Body of pancreas (tissue), 4 donors: Measurements from ENCODE around the gene WBP1L. TPM values are rescaled to one million over a fixed set of nuclear protein-coding genes. Genes with fewer than 3 reads are reported as not detected.
"Not testable (repeated sequence)": the region's sequence is repeated elsewhere in the genome, so short reads cannot be mapped to it uniquely, and the experiment has no call there.

Experiments used
- ATAC-seq: fragments of 150-250 bp; one replicate; pipeline ENCODE4 v1.9.1; 2016
- DNase-seq, 4 donors: peaks; one replicate each; pipeline ENCODE4 v3.0.0-alpha.2; 2019
- H3K27ac ChIP-seq, 4 donors: fragments of 200-600 bp; sonication (generic); 1 replicate in 3 of 4; 2 replicates in 1 of 4; pipeline versions ENCODE4 v1.5.1 to v1.6.1; 2016 to 2019; ENCODE audit warnings: mild to moderate bottlenecking in 1 of 4, mixed read lengths in 1 of 4, moderate library complexity in 1 of 4
- H3K27me3 ChIP-seq, 2 donors: fragments of 200-600 bp; sonication (generic); one replicate each; pipeline ENCODE4 v1.6.0; 2016; ENCODE audit warnings: mild to moderate bottlenecking in 1 of 2
- H3K36me3 ChIP-seq, 2 donors: fragments of 200-600 bp; sonication (generic); replicated peaks in 1 of 2; 2 replicates each; pipeline ENCODE4 v1.5.1; 2016; ENCODE audit warnings: low read depth in 2 of 2; ENCODE audit not compliant: insufficient read depth in 1 of 2
- H3K4me1 ChIP-seq: fragments of 200-600 bp; sonication (generic); one replicate; pipeline ENCODE4 v1.6.0; 2016
- H3K4me3 ChIP-seq, 2 donors: fragments of 200-600 bp; sonication (generic); 1 replicate in 1 of 2; 2 replicates in 1 of 2; pipeline ENCODE4 v1.5.1; 2016 to 2019
- H3K9me3 ChIP-seq, 3 donors: fragments of 200-600 bp; sonication (generic); 1 replicate in 2 of 3; 2 replicates in 1 of 3; pipeline ENCODE4 v1.5.1; 2016
- POLR2A ChIP-seq, 3 donors: fragments of 450-650 bp; IDR thresholded peaks; one replicate each; pipeline ENCODE4 v1.6.1; 2016; ENCODE audit warnings: antibody characterized with exemption in 3 of 3, mild to moderate bottlenecking in 2 of 3
- WGBS, 2 donors: methylation state at CpG; one replicate each; pipeline ENCODE4 v1.1.5; 2017; 5-methylcytosine and 5-hydroxymethylcytosine counted together
- intact Hi-C: fragments of 100-400 bp; cut with DNase I; formaldehyde crosslinking; loops from one replicate; pipeline ENCODE4 v1.15.1; 2023
- total RNA-seq, 2 donors: library from RNA; depleted of rRNA; stranded (reverse); fragments of >200 nt; gene quantifications; one replicate each; pipeline ENCODE4 v1.1.0, GENCODE V29; 2016
- TF ChIP-seq, protein P1 (sequence below), 7 experiments: fragments of 450-650 bp in 4 of 7; fragments of 200-600 bp in 3 of 7; sonication (generic) in 3 of 7; IDR thresholded peaks; one replicate each; pipeline ENCODE4 v1.5.1; 2016 to 2019; ENCODE audit warnings: antibody characterized with exemption in 7 of 7

WBP1L gene
- total RNA-seq, 2 donors from 2014 or later, result 30.6 to 55.4 TPM

GRCh38 chr10:102735065-102735562, 8.6 kb upstream of the WBP1L start:
- Histone ChIP-seq H3K27ac (no peak overlapping the region), H3K36me3 (peaks cover 0 to 9% of the 10 kb centered on the region in 2 donors), H3K27me3 (no peaks in the 10 kb centered on the region), H3K4me1 (no peaks in the 10 kb centered on the region), H3K4me3 (no peak overlapping the region), H3K9me3 (no peaks in the 10 kb centered on the region)
- 83 to 84% methylated on average over 9 of the region's 9 CpGs for WGBS, 2 donors
- intact Hi-C loops, result no loop called here
- TF ChIP-seq, protein P1, sequence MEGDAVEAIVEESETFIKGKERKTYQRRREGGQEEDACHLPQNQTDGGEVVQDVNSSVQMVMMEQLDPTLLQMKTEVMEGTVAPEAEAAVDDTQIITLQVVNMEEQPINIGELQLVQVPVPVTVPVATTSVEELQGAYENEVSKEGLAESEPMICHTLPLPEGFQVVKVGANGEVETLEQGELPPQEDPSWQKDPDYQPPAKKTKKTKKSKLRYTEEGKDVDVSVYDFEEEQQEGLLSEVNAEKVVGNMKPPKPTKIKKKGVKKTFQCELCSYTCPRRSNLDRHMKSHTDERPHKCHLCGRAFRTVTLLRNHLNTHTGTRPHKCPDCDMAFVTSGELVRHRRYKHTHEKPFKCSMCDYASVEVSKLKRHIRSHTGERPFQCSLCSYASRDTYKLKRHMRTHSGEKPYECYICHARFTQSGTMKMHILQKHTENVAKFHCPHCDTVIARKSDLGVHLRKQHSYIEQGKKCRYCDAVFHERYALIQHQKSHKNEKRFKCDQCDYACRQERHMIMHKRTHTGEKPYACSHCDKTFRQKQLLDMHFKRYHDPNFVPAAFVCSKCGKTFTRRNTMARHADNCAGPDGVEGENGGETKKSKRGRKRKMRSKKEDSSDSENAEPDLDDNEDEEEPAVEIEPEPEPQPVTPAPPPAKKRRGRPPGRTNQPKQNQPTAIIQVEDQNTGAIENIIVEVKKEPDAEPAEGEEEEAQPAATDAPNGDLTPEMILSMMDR (IDR thresholded peaks at IDR 0.05), result no peak
- peak in 3 of 4 donors; percentile 33 to 48 (median 36) for DNase-seq
- peak; percentile 70 for ATAC-seq

- no peaks in the 10 kb centered on the region for H3K27me3 ChIP-seq
- H3K27ac ChIP-seq, result peak overlapping the region in 1 of 4 donors; percentile 17
- H3K36me3 ChIP-seq, result peaks cover 0 to 3% of the 10 kb centered on the region in 2 donors
- H3K4me3 ChIP-seq, result no peak overlapping the region
- ATAC-seq (no peak), DNase-seq (no peak)
- H3K9me3 ChIP-seq, result no peaks in the 10 kb centered on the region
- intact Hi-C loops, result no loop called here
- TF ChIP-seq POLR2A (IDR thresholded peaks at IDR 0.05), result no peak
- TF ChIP-seq, protein P1 (IDR thresholded peaks at IDR 0.05), result no peak
- H3K4me1 ChIP-seq, result peaks cover 5% of the 10 kb centered on the region
These were observed 5.0 kb upstream of the WBP1L start for GRCh38 chr10:102738692-102739121.

DNA sequence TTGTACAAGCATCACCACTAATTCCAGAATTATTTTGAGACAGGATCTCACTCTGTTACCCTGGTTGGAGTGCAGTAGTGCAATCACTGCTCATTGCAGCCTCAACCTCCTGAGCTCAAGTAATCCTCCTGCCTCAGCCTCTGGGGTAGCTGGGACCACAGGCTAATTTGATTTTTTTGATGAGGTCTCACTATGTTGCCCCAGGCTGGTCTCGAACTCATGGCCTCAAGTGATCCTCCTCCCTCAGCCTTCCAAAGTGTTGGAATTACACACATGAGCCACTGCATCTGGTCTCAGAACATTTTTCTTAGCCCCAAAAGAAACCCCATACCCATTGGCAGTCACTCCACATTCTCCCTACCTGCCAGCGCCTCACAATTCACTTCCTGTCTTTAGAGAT, 3.5 kb upstream of the WBP1L start:
- H3K27me3 ChIP-seq, result no peaks in the 10 kb centered on the region
- no peak overlapping the region for H3K27ac ChIP-seq
- ATAC-seq (no peak), DNase-seq (no peak)
- intact Hi-C loops, result no loop called here
- H3K9me3 ChIP-seq, result no peaks in the 10 kb centered on the region
- peaks cover 13% of the 10 kb centered on the region for H3K4me1 ChIP-seq
- TF ChIP-seq, protein P1 (IDR thresholded peaks at IDR 0.05), result no peak
- no peak for TF ChIP-seq POLR2A (IDR thresholded peaks at IDR 0.05)
- 82 to 83% methylated on average over 2 of the region's 2 CpGs for WGBS, 2 donors
- peaks cover 0 to 3% of the 10 kb centered on the region in 2 donors for H3K36me3 ChIP-seq
- H3K4me3 ChIP-seq, result no peak overlapping the region

DNA sequence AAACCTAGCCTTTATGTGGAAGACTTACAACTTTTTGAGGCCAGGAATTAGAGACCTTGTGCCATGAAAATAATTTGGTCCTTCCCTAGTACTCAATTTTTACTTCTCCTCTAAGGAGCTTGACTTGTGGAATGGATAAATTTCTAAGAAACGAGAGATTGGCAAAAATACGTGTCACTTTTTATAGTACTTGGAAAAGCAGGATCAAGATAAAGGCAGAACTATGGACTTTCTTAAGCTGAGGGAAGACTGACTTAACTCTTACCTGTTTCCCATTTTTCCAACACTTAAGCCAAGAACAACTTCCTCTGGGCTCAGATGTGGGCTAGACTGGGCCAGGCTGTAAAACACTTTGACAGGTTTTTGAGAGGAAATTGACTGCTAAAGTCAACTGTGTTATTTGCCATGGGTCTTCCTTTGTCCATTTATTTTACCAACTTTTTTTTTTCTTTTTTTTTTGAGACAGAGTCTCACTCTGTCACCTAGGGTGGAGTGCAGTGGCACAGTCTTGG, 2.0 kb upstream of the WBP1L start:
- TF ChIP-seq POLR2A (IDR thresholded peaks at IDR 0.05), result no peak
- TF ChIP-seq, protein P1 (IDR thresholded peaks at IDR 0.05), result no peak
- H3K27ac ChIP-seq, result no peak overlapping the region

DNA sequence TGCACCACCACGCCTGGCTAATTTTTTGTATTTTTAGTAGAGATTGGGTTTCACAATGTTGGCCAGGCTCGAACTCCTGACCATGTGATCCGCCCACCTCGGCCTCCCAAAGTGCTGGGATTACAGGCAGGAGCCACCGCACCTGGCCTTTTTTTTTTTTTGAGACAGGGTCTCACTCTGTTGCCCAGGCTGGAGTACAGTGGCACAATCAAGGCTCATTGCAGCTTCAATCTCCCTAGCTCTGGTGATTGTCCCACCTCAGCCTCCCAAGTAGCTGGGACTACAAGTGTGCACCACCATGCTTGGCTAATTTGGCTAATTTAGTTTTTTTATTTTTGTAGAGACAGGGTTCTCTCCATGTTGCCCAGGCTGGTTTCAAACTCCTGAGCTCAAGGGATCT, 1.4 kb upstream of the WBP1L start:
- WGBS, 2 donors, result 83 to 86% methylated on average over 5 of the region's 5 CpGs
- intact Hi-C loops, H3K4me3 ChIP-seq, H3K27me3 ChIP-seq, H3K36me3 ChIP-seq, H3K9me3 ChIP-seq, ATAC-seq, H3K27ac ChIP-seq, DNase-seq: not testable (repeated sequence)
- H3K4me1 ChIP-seq, result peaks cover 29% of the 10 kb centered on the region

More for the DNA sequence above, 2.0 kb upstream of the WBP1L start:
- no peaks in the 10 kb centered on the region for H3K9me3 ChIP-seq
- DNase-seq (no peak), ATAC-seq (no peak)
- H3K36me3 ChIP-seq, result peaks cover 0 to 3% of the 10 kb centered on the region in 2 donors
- H3K4me3 ChIP-seq, result no peak overlapping the region
- intact Hi-C loops, result no loop called here
- H3K4me1 ChIP-seq, result peaks cover 29% of the 10 kb centered on the region
- WGBS, 2 donors, result 17 to 38% methylated on average over 2 of the region's 2 CpGs
- H3K27me3 ChIP-seq, result no peaks in the 10 kb centered on the region
